Fibroblast of lung (primary cell): Measurements from ENCODE around the gene FBXW12.
"Not testable (repeated sequence)": the region's sequence is repeated elsewhere in the genome, so short reads cannot be mapped to it uniquely, and the experiment has no call there.

Experiments
- EZH2 ChIP-seq: IDR thresholded peaks from 2 replicates; pipeline ENCODE4 v1.5.1; 2012; ENCODE audit warnings: low read length, control low read depth, mild to moderate bottlenecking; ENCODE audit errors: missing control alignments
- TF ChIP-seq, protein P1 (sequence below), 2 donors: IDR thresholded peaks in 1 of 2; conservative IDR thresholded peaks in 1 of 2; 1 replicate in 1 of 2; 2 replicates in 1 of 2; pipeline ENCODE4 v1.5.1; 2011 to 2012; ENCODE audit warnings: low read length in 2 of 2, control low read depth in 1 of 2, inconsistent platforms in 1 of 2, low read depth in 1 of 2, mild to moderate bottlenecking in 1 of 2

DNA sequence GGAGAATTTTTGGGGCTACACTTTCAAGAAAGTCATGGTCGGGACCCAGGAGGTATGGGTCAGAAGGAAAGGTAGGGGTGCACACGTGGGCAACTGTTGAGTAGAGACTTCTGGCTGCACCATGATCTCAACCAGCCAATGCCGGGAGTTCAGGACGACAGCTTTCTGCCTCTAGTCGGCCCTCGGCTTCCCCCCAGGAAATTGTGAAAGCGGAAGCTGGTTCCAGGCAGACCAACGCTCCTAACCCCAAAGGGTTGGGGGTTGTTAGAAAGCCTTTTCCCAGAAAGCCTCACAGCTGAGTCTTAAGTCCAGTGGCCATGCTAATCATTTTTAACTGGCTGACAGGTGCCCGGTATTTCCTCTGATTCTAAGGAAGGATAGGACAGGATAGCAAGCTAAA lies 36.7 kb upstream of the FBXW12 start:
- TF ChIP-seq EZH2: not testable (repeated sequence)
- TF ChIP-seq, protein P1, sequence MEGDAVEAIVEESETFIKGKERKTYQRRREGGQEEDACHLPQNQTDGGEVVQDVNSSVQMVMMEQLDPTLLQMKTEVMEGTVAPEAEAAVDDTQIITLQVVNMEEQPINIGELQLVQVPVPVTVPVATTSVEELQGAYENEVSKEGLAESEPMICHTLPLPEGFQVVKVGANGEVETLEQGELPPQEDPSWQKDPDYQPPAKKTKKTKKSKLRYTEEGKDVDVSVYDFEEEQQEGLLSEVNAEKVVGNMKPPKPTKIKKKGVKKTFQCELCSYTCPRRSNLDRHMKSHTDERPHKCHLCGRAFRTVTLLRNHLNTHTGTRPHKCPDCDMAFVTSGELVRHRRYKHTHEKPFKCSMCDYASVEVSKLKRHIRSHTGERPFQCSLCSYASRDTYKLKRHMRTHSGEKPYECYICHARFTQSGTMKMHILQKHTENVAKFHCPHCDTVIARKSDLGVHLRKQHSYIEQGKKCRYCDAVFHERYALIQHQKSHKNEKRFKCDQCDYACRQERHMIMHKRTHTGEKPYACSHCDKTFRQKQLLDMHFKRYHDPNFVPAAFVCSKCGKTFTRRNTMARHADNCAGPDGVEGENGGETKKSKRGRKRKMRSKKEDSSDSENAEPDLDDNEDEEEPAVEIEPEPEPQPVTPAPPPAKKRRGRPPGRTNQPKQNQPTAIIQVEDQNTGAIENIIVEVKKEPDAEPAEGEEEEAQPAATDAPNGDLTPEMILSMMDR (conservative IDR thresholded peaks at IDR 0.05 in 1 of 2, IDR thresholded peaks at IDR 0.05 in 1 of 2; ENCODE audit: low read depth in 1 of 2, low read length in 2 of 2): not testable (repeated sequence)
